ENCODE results near the gene YEATS4.

YEATS4 gene

GRCh38 chr12:69342421-69342820, 17.1 kb upstream of the YEATS4 start:
- ChIA-PET POLR2A (ENCODE audit: low non-redundant PET) (no interaction called here), CTCF (interaction anchor here (0.6 kb wide), 1 partner anchor 209 kb away, joined by 5 read pairs; no protein-coding TSS in a partner anchor)
- no peak overlapping the region for H3K27ac ChIP-seq
- no peak for TF ChIP-seq CTCF (conservative IDR thresholded peaks at IDR 0.05; ENCODE audit: low read depth)
- DNase-seq (ENCODE audit: low spot score) = no peak

GRCh38 chr12:69343357-69343756, 16.2 kb upstream of the YEATS4 start:
- CTCF ChIA-PET = no interaction called here
- DNase-seq (ENCODE audit: low spot score) = no peak
- no peak for TF ChIP-seq CTCF (conservative IDR thresholded peaks at IDR 0.05; ENCODE audit: low read depth)
- POLR2A ChIA-PET (ENCODE audit: low non-redundant PET) = no interaction called here
- no peak overlapping the region for H3K27ac ChIP-seq

GRCh38 chr12:69343885-69344612, 15.5 kb upstream of the YEATS4 start:
- TF ChIP-seq CTCF (conservative IDR thresholded peaks at IDR 0.05; ENCODE audit: low read depth) = no peak
- CTCF ChIA-PET = interaction anchor here (0.6 to 1.1 kb wide), 2 partner anchors 11 to 19 kb away, joined by 3 read pairs; no protein-coding TSS in a partner anchor
- no peak for DNase-seq (ENCODE audit: low spot score)
- POLR2A ChIA-PET (ENCODE audit: low non-redundant PET) = no interaction called here
- no peak overlapping the region for H3K27ac ChIP-seq

- no peak for TF ChIP-seq CTCF (conservative IDR thresholded peaks at IDR 0.05; ENCODE audit: low read depth)
- no peak overlapping the region for H3K27ac ChIP-seq
- CTCF ChIA-PET = no interaction called here
Observed at GRCh38 chr12:69345077-69345476, 14.5 kb upstream of the YEATS4 start.

GRCh38 chr12:69345742-69346141, 13.8 kb upstream of the YEATS4 start:
- ChIA-PET CTCF (no interaction called here), POLR2A (ENCODE audit: low non-redundant PET) (no interaction called here)
- TF ChIP-seq CTCF (conservative IDR thresholded peaks at IDR 0.05; ENCODE audit: low read depth) = no peak
- DNase-seq (ENCODE audit: low spot score) = no peak
- no peak overlapping the region for H3K27ac ChIP-seq

More at GRCh38 chr12:69345077-69345476, 14.5 kb upstream of the YEATS4 start:
- DNase-seq (ENCODE audit: low spot score) = no peak
- POLR2A ChIA-PET (ENCODE audit: low non-redundant PET) = no interaction called here

GRCh38 chr12:69348162-69348938, 11.2 kb upstream of the YEATS4 start, which contains the start of gene LYZ:
LYZ (plus strand) TSS chr12:69348381; CDS start chr12:69348409, 28 bp downstream.
- ChIA-PET CTCF (interaction anchor here (1.4 kb wide), 1 partner anchor 10 kb away, joined by 7 read pairs; no protein-coding TSS in a partner anchor), POLR2A (ENCODE audit: low non-redundant PET) (no interaction called here)
- DNase-seq (ENCODE audit: low spot score) = no peak

More at GRCh38 chr12:69348162-69348938, 11.2 kb upstream of the YEATS4 start, which contains the start of gene LYZ:
- H3K27ac ChIP-seq = no peak within 1 kb of the TSS
- TF ChIP-seq CTCF (conservative IDR thresholded peaks at IDR 0.05; ENCODE audit: low read depth) = no peak

All from RWPE1 (cell line).